Activated CD4-positive, alpha-beta T cell treated with anti-CD3 and anti-CD28 coated beads for 4 hours (primary cell): ENCODE data around the gene PSMC1.
"Not testable (repeated sequence)": the region's sequence is repeated elsewhere in the genome, so short reads cannot be mapped to it uniquely, and the experiment has no call there.

Source experiments
- DNase-seq, 2 donors: peaks; one replicate each; pipeline ENCODE4 v3.0.0-alpha.2; 2020

Gene PSMC1

GRCh38 chr14:90256354-90257131 lies at the start of gene PSMC1:
PSMC1 (plus strand) TSS chr14:90256553; CDS start chr14:90256598, 45 bp downstream.
- DNase-seq: peak; percentile 80 to 86

GRCh38 chr14:90213099-90213748 lies 43.1 kb upstream of the PSMC1 start:
- no peak for DNase-seq

- no peak for DNase-seq
Measured at GRCh38 chr14:90228478-90228877, 27.9 kb upstream of the PSMC1 start.

- not testable (repeated sequence) for DNase-seq
Measured at GRCh38 chr14:90229942-90230341, 26.4 kb upstream of the PSMC1 start.

GRCh38 chr14:90235179-90235976 lies 21.0 kb upstream of the PSMC1 start:
- peak; percentile 42 to 59 for DNase-seq

GRCh38 chr14:90239139-90239538 lies 17.2 kb upstream of the PSMC1 start:
- DNase-seq: no peak

GRCh38 chr14:90242444-90242843 lies 13.9 kb upstream of the PSMC1 start:
- DNase-seq: no peak

- no peak for DNase-seq
Measured at GRCh38 chr14:90246936-90247335, 9.4 kb upstream of the PSMC1 start.

GRCh38 chr14:90247441-90247840 lies 8.9 kb upstream of the PSMC1 start:
- DNase-seq: not testable (repeated sequence)

- no peak for DNase-seq
Measured at GRCh38 chr14:90248594-90248993, 7.8 kb upstream of the PSMC1 start.

GRCh38 chr14:90253826-90254225 lies 2.5 kb upstream of the PSMC1 start:
- no peak for DNase-seq

GRCh38 chr14:90255871-90256270 lies 482 bp upstream of the PSMC1 start:
- DNase-seq: no peak

GRCh38 chr14:90263748-90264449 lies 7.5 kb downstream of the PSMC1 start:
- DNase-seq: no peak

- DNase-seq: no peak
Measured at GRCh38 chr14:90266441-90267154, 10.2 kb downstream of the PSMC1 start.

GRCh38 chr14:90268420-90268819 lies 12.1 kb downstream of the PSMC1 start:
- no peak for DNase-seq

GRCh38 chr14:90272523-90272922 lies 16.2 kb downstream of the PSMC1 start:
- no peak for DNase-seq

GRCh38 chr14:90273532-90273931 lies 17.2 kb downstream of the PSMC1 start:
- DNase-seq: no peak

- no peak for DNase-seq
Measured at GRCh38 chr14:90274019-90274418, 17.7 kb downstream of the PSMC1 start.

- DNase-seq: peak; percentile 37 to 46
Measured at GRCh38 chr14:90274808-90275457, 18.6 kb downstream of the PSMC1 start.

- no peak for DNase-seq
Measured at GRCh38 chr14:90275458-90275814, 19.1 kb downstream of the PSMC1 start.

- DNase-seq: no peak
Measured at GRCh38 chr14:90275820-90276219, 19.5 kb downstream of the PSMC1 start.
